Measurements from ENCODE around the gene BAG5. TPM values are rescaled to one million over a fixed set of nuclear protein-coding genes. Genes with fewer than 3 reads are reported as not detected.

The BAG5 gene
- total RNA-seq, 1 donor from 2014 or later: 24.2 TPM

GRCh38 chr14:103509864-103510723 lies 52.4 kb downstream of the BAG5 start:
- DNase-seq (ENCODE audit: low spot score): no peak

DNA sequence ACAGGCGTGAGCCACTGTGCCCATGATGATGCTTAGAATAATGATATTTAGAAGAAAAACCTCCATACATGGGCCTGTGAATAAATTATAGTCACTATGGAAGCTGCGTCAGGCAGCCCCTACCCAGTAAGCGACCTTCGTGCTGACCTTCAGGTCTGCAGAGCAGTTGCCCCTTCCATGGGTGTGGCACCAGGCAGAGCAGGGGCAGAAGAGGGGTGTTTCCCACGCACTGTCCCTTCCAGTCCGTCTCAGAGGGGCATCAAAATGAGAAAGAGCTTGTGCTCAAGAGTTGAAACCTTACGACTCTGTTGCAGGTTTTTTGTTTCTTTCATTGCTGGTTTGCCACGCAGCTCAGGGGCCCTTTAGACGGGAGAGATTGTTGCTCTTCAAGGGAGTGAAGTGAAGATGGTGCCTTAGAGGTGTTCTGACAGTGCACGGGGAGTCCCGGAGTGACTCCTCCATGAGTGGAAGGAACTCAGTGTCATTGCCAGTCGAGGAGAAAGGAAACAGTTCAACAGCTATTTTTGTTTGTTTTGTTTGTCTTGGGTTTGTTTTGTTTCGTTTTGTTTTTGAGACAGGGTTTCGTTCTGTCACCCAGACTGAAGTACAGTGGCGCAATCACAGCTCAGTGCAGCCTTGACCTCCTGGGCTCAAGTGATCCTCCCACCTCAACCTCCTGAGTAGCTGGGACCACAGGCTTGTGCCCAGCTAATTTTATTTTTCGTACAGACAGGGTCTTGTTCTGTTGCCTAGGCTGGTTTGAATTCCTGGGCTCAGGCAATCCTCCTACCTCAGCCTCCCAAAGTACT lies 53.7 kb downstream of the BAG5 start:
- DNase-seq (ENCODE audit: low spot score): no peak

GRCh38 chr14:103507751-103508150 lies 54.7 kb downstream of the BAG5 start:
- DNase-seq (ENCODE audit: low spot score): no peak

Other genes starting within 250 kb of the BAG5 start
- gene EIF5, start 228.4 kb downstream of the BAG5 start, total RNA-seq: 265 TPM
- 72.3 TPM for gene MARK3, start 177.2 kb downstream of the BAG5 start, total RNA-seq
- 424 TPM for gene CKB, start 39.8 kb downstream of the BAG5 start, total RNA-seq
- gene TRMT61A, start 33.5 kb downstream of the BAG5 start, total RNA-seq: 13.5 TPM
- 33.7 TPM for gene COA8, start 303 bp upstream of the BAG5 start, total RNA-seq
- 171 TPM for gene KLC1, start 66.6 kb upstream of the BAG5 start, total RNA-seq
- gene XRCC3, start 152.8 kb upstream of the BAG5 start, total RNA-seq: 8.5 TPM
- gene ZFYVE21, start 153.2 kb upstream of the BAG5 start, total RNA-seq: 94.0 TPM

All from mucosa of gallbladder (tissue), 1 donor.